B cell (primary cell): ENCODE measurements around the gene NTHL1.

Experiments used
- EZH2 ChIP-seq: IDR thresholded peaks from 2 replicates; pipeline ENCODE4 v1.6.1; 2012; ENCODE audit warnings: borderline replicate concordance, low read depth, mild to moderate bottlenecking, moderate library complexity, low read length; ENCODE audit not compliant: insufficient read depth, poor library complexity, severe bottlenecking
- TF ChIP-seq, protein P1 (sequence below): fragments of 200-600 bp; IDR thresholded peaks from one replicate; pipeline ENCODE4 v1.8.0; 2022; ENCODE audit warnings: antibody characterized with exemption, mild to moderate bottlenecking

- TF ChIP-seq, protein P1, sequence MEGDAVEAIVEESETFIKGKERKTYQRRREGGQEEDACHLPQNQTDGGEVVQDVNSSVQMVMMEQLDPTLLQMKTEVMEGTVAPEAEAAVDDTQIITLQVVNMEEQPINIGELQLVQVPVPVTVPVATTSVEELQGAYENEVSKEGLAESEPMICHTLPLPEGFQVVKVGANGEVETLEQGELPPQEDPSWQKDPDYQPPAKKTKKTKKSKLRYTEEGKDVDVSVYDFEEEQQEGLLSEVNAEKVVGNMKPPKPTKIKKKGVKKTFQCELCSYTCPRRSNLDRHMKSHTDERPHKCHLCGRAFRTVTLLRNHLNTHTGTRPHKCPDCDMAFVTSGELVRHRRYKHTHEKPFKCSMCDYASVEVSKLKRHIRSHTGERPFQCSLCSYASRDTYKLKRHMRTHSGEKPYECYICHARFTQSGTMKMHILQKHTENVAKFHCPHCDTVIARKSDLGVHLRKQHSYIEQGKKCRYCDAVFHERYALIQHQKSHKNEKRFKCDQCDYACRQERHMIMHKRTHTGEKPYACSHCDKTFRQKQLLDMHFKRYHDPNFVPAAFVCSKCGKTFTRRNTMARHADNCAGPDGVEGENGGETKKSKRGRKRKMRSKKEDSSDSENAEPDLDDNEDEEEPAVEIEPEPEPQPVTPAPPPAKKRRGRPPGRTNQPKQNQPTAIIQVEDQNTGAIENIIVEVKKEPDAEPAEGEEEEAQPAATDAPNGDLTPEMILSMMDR, result no peak
- TF ChIP-seq EZH2, result no peak
Measured at GRCh38 chr16:2024032-2024420, 23.6 kb downstream of the NTHL1 start.
